OCI-LY3 (cell line): ENCODE measurements around the gene PCBP3.

Experiments used
- H2AFZ ChIP-seq: fragments of 200-600, 300-600 bp; shearing (Covaris generic); 2 replicates; pipeline ENCODE4 v1.6.0; 2014; ENCODE audit warnings: antibody characterized with exemption, low read depth, low read length
- H3K27ac ChIP-seq: fragments of 200-600, 300-600 bp; sonication (generic); 2 replicates; pipeline ENCODE4 v1.5.1; 2014; ENCODE audit warnings: mild to moderate bottlenecking, low read length, moderate library complexity, mixed read lengths
- H3K27me3 ChIP-seq: fragments of 200-600, 300-600 bp; sonication (generic); 2 replicates; pipeline ENCODE4 v1.6.1; 2014; ENCODE audit warnings: low read depth, low read length, mixed read lengths
- H3K36me3 ChIP-seq: fragments of 200-600, 300-600 bp; sonication (generic); replicated peaks from 2 replicates; pipeline ENCODE3; 2014; ENCODE audit warnings: low read depth, low read length, mixed read lengths
- H3K4me1 ChIP-seq: fragments of 300-600, 200-600 bp; sonication (generic); 2 replicates; pipeline ENCODE4 v1.6.1; 2014; ENCODE audit warnings: low read length, mixed read lengths
- H3K4me2 ChIP-seq: fragments of 200-600, 300-600 bp; sonication (generic); 2 replicates; pipeline ENCODE4 v1.6.1; 2014; ENCODE audit warnings: low read length, mixed read lengths
- H3K4me3 ChIP-seq: fragments of 300-600, 200-600 bp; sonication (generic); 2 replicates; pipeline ENCODE4 v1.5.1; 2014; ENCODE audit warnings: antibody characterized with exemption, mild to moderate bottlenecking, low read length, moderate library complexity
- H3K79me2 ChIP-seq: fragments of 300-600, 200-600 bp; shearing (Covaris generic); 2 replicates; pipeline ENCODE4 v1.6.1; 2014; ENCODE audit warnings: mild to moderate bottlenecking, low read length, mixed read lengths
- H3K9ac ChIP-seq: fragments of 300-600, 200-600 bp; shearing (Covaris generic); 2 replicates; pipeline ENCODE4 v1.6.0; 2014; ENCODE audit warnings: mild to moderate bottlenecking, low read length, moderate library complexity
- H3K9me3 ChIP-seq: fragments of 200-600, 300-600 bp; shearing (Covaris generic); 2 replicates; pipeline ENCODE4 v1.6.1; 2014; ENCODE audit warnings: low read length, mixed read lengths; ENCODE audit not compliant: insufficient read depth
- H4K20me1 ChIP-seq: fragments of 200-600, 300-600 bp; sonication (generic); 2 replicates; pipeline ENCODE4 v1.6.1; 2016; ENCODE audit warnings: low read length, mixed read lengths; ENCODE audit not compliant: insufficient read depth
- CTCF ChIP-seq: fragments of 200-600, 300-600 bp; sonication (generic); IDR thresholded peaks from 2 replicates; pipeline ENCODE4 v1.5.1; 2014; ENCODE audit warnings: antibody characterized with exemption, low read length, low read depth
- EZH2phosphoT487 ChIP-seq: fragments of 200-600 bp; shearing (Covaris generic); IDR thresholded peaks from 2 replicates; pipeline ENCODE4 v1.6.1; 2018; ENCODE audit warnings: antibody characterized with exemption, mixed run types, low read depth

The PCBP3 gene

GRCh38 chr21:45839274-45839673 is 195.7 kb downstream of the PCBP3 start:
- no peak overlapping the region for H3K4me2 ChIP-seq
- H3K9me3 ChIP-seq: 0 out of 2 replicates have a peak, but pooled peaks cover 5% of the 10 kb centered on the region
- no peak overlapping the region for H3K4me3 ChIP-seq
- H3K9ac ChIP-seq: no peak overlapping the region
- no peaks in the 10 kb centered on the region for H4K20me1 ChIP-seq
- H2AFZ ChIP-seq: no peak overlapping the region
- no peak overlapping the region for H3K27ac ChIP-seq
- H3K4me1 ChIP-seq: no peaks in the 10 kb centered on the region
- H3K79me2 ChIP-seq: no peaks in the 10 kb centered on the region
- no peaks in the 10 kb centered on the region for H3K27me3 ChIP-seq
- TF ChIP-seq CTCF: no peak
- no peaks in the 10 kb centered on the region for H3K36me3 ChIP-seq

DNA sequence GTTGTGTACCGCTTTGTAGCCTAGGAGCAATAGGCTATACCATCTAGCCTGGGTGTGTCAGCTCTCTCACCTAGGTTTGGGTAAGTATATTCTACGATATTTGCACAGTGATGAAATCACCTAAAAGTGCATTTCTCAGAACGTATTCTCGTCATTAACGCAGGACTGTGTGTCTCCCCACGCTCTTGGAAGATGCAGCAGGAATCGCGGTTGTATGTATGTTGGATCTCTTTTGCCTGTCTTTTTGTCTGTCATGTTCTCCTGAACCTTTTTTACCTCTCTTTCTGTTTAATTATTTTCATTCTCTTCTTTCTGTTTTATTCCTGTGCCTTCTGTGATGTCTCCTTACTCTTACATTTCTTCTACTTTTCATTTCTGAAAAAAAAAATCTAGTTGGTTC is 197.5 kb downstream of the PCBP3 start:
- no peaks in the 10 kb centered on the region for H4K20me1 ChIP-seq
- no peaks in the 10 kb centered on the region for H3K36me3 ChIP-seq
- TF ChIP-seq EZH2phosphoT487 (no peak), CTCF (no peak)
- H3K27me3 ChIP-seq: no peaks in the 10 kb centered on the region
- no peaks in the 10 kb centered on the region for H3K4me1 ChIP-seq
- H2AFZ ChIP-seq: no peak overlapping the region
- no peak overlapping the region for H3K4me3 ChIP-seq
- H3K4me2 ChIP-seq: no peak overlapping the region
- 0 out of 2 replicates have a peak, but pooled peaks cover 5% of the 10 kb centered on the region for H3K9me3 ChIP-seq
- H3K27ac ChIP-seq: no peak overlapping the region
- no peaks in the 10 kb centered on the region for H3K79me2 ChIP-seq
- no peak overlapping the region for H3K9ac ChIP-seq

- Histone ChIP-seq H3K27ac (no peak overlapping the region), H3K27me3 (peaks cover 2% of the 10 kb centered on the region; the same call in 1 of the 2 replicates), H3K4me1 (no peaks in the 10 kb centered on the region), H3K4me2 (no peak overlapping the region), H3K9ac (no peak overlapping the region), H2AFZ (no peak overlapping the region), H3K79me2 (no peaks in the 10 kb centered on the region), H3K9me3 (0 out of 2 replicates have a peak, but pooled peaks cover 5% of the 10 kb centered on the region), H4K20me1 (no peaks in the 10 kb centered on the region), H3K4me3 (no peak overlapping the region), H3K36me3 (no peaks in the 10 kb centered on the region)
- TF ChIP-seq CTCF (no peak), EZH2phosphoT487 (no peak)
Measured at GRCh38 chr21:45843426-45843825, 199.9 kb downstream of the PCBP3 start.

DNA sequence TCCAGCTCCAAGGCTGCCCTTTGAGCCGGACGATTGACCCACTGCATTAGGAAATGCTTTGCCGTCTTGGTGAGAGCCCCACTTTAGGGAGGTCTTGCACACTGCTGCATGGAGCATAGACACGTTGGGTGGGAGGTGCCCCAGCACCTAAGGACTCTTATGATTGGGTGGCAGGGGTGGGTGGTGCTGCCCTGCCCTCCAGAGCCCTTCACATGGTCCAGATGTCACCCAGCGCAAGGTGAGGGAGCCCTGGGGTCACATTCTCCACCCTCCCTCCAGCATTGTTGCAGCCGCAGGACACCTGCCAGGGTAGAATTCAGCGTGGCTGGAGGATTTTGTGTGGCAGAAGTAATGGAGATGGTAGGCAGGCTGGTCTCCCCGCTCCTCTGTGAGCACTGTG is 200.7 kb downstream of the PCBP3 start:
- TF ChIP-seq EZH2phosphoT487 (no peak), CTCF (no peak)
- H3K27ac ChIP-seq: no peak overlapping the region
- 0 out of 2 replicates have a peak, but pooled peaks cover 5% of the 10 kb centered on the region for H3K9me3 ChIP-seq
- no peaks in the 10 kb centered on the region for H3K36me3 ChIP-seq
- no peak overlapping the region for H3K9ac ChIP-seq
- no peak overlapping the region for H2AFZ ChIP-seq
- H3K27me3 ChIP-seq: peaks cover 7% of the 10 kb centered on the region; the same call in 1 of the 2 replicates
- H3K4me2 ChIP-seq: no peak overlapping the region
- no peaks in the 10 kb centered on the region for H3K79me2 ChIP-seq
- H4K20me1 ChIP-seq: no peaks in the 10 kb centered on the region
- H3K4me3 ChIP-seq: no peak overlapping the region
- H3K4me1 ChIP-seq: no peaks in the 10 kb centered on the region
